ENCODE measurements around the gene ABCC6. TPM values are rescaled to one million over a fixed set of nuclear protein-coding genes. Genes with fewer than 3 reads are reported as not detected.
"Not testable (repeated sequence)": the region's sequence is repeated elsewhere in the genome, so short reads cannot be mapped to it uniquely, and the experiment has no call there.

Gene ABCC6
- not detected for total RNA-seq

DNA sequence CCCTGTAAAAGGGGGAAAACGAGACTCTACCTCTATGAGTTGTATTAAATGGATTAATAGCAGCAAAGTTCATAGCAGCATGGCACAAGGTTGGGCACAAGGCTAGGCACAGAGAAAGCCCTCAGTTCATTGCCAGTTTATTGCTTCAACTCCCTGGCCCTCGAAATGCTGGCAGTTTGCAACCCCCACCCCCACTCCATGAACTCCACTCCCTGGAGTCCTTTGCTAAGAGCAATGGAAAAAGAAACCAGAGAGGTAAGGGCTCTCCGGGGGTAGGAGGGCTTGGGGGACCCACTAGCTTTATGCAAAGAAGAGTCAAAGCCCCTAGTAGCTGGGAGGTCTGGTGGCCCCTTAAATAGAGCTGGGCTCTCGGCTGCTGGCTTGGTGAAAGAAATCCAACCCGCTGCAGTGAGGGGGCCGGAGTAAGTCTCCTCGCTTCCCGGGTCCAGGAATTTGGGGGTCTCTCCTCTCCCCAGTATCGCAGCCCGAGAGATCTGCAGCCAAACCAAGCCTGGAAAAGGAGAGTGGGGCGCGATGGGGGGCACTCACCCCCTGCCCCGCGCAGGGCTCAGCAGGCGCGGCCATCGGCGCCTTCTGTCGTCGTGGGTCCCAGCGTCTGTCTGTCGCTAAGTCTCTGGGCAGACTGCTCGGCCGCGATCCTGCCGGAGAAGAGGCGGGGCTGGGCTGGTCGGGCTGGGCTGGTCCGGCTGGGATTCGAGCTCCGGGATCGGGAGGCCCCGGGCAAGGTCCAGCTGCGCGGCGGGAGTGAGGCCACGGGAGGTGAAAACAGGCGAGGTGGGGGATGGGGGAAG lies at the start of gene ABCC6:
Gene ABCC6 (minus strand): TSS at position 645 of the 812 bp plus-strand sequence. CDS start 60 bp downstream, at position 585.
- not testable (repeated sequence) for DNase-seq (ENCODE audit: low spot score in 2 of 2); H3K27ac Mint-ChIP-seq; H3K9me3 Mint-ChIP-seq; H3K36me3 Mint-ChIP-seq
- peak; percentile 64 to 66 for ATAC-seq

DNA sequence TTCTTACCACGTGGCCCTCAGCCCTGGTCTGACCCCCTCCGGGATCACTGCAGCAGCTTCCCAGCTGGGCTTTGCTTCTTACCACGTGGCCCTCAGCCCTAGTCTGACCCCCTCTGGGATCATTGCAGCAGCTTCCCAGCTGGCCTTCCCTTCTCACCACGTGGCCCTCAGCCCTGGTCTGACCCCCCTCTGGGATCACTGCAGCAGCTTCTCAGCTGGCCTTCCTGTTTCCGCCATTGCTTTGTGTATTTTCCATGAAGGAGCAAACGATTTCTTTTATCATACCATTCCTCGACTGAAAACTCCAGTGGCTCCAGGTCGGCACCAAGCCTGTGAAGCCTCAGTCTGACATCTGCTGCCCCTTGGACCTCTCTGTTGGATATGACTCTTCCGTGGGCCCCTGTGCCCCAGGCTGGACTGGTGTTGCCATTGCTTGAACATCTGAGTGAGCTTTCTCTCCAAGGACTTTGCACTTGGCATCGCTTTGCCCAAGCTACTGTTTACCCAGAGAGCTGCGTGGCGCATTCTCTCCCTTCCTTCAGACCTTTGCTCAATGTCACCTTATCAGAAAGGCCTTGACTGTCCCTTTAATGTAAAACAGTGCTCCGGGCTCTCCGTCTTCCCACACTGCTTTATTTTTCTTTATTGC lies 49.4 kb upstream of the ABCC6 start:
- not testable (repeated sequence) for DNase-seq (ENCODE audit: low spot score in 2 of 2); H3K9me3 Mint-ChIP-seq; H3K27ac Mint-ChIP-seq; ATAC-seq; H3K36me3 Mint-ChIP-seq

- H3K9me3 Mint-ChIP-seq; ATAC-seq; DNase-seq (ENCODE audit: low spot score in 2 of 2); H3K27ac Mint-ChIP-seq; H3K36me3 Mint-ChIP-seq: not testable (repeated sequence)
Observed at GRCh38 chr16:16271658-16272057, 48.4 kb upstream of the ABCC6 start.

DNA sequence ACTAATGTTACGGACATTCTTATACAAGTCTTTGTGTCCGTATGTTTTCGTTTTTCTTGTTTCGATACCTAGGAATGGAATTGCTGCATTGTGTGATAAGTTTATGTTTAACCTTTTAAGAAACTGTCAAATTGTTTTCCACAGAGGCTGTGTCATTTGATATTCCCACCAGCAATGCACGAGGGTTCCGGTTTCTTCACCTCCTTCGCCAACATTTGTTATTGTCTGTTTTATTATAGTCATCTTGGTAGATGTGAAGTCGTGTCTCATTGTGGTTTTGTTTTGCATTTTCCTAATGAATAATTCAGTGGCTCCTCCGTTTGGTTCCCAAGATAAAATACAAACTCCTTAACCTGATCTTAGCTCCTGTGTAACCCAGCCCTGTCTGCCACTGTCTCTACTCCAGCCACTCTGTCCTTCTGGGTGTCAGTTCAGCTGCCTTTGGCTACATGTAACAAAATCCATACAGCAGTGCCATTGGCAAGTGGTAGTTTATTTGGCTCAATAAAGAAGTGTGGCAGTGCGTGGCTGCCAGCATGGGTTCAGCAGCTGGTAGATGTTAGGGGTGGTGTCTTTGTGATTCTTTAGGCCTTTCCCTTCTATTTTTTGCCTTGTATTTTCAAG lies 45.0 kb upstream of the ABCC6 start:
- DNase-seq (ENCODE audit: low spot score in 2 of 2); H3K9me3 Mint-ChIP-seq; H3K27ac Mint-ChIP-seq; ATAC-seq; H3K36me3 Mint-ChIP-seq: not testable (repeated sequence)

DNA sequence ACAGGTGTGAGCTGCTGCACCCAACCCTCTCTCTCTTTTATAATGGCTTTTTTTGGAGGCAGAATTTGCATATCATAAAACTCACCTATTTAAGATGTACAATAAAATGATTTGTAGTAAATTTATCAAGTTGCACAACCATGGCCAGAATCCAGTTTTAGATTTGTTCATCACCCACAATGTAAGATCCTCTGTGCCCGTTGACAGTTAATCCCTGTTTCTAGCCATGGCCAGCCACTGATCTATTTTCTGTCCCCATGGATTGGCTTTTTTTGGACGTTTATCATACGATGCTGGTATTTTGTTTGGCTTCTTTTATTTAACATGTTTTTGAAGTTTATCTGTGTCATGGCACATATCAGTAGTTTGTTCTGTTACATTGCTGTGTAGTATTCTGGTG lies 44.4 kb upstream of the ABCC6 start:
- H3K9me3 Mint-ChIP-seq; H3K27ac Mint-ChIP-seq; ATAC-seq; H3K36me3 Mint-ChIP-seq; DNase-seq (ENCODE audit: low spot score in 2 of 2): not testable (repeated sequence)

DNA sequence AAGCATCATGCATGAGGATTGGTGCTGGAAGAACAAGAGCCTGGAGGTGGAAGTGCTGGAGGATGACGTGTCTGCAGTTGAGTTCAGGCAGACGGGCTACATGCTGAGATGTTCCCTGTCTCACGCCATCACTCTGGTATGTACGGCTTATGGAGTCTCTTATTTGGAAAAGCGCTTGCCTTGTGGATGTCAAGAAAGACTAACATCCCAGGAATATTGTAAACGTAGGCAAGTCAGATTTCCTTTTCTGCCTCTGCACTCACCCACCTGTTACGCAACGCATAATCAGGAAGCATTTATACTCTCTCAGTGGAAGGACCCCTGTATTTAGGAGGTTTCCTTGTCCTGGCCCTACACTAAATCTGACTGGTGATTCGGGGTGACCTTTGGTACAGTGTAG lies 41.8 kb upstream of the ABCC6 start:
- not testable (repeated sequence) for H3K27ac Mint-ChIP-seq; H3K9me3 Mint-ChIP-seq; DNase-seq (ENCODE audit: low spot score in 2 of 2); ATAC-seq; H3K36me3 Mint-ChIP-seq

DNA sequence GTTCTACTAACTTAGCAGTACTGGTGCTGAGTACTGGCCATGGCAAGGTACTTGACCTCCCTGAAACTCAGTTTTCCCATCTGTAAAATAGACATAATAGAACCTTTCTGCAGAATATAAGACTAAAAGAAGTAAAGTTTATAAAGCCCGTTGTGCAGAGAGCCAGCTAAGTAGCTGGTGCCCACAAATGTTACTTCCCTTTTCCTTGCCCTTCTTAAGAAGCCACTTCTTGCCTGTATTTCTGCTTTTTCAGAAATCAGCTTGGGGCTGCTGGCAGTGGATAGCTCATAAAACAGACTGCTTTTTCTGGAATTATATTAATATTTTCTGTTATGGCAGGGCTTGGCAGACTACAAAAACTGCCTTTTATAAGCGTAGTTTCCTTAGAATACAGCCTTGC lies 40.7 kb upstream of the ABCC6 start:
- not testable (repeated sequence) for H3K27ac Mint-ChIP-seq; DNase-seq (ENCODE audit: low spot score in 2 of 2); H3K9me3 Mint-ChIP-seq; ATAC-seq; H3K36me3 Mint-ChIP-seq

DNA sequence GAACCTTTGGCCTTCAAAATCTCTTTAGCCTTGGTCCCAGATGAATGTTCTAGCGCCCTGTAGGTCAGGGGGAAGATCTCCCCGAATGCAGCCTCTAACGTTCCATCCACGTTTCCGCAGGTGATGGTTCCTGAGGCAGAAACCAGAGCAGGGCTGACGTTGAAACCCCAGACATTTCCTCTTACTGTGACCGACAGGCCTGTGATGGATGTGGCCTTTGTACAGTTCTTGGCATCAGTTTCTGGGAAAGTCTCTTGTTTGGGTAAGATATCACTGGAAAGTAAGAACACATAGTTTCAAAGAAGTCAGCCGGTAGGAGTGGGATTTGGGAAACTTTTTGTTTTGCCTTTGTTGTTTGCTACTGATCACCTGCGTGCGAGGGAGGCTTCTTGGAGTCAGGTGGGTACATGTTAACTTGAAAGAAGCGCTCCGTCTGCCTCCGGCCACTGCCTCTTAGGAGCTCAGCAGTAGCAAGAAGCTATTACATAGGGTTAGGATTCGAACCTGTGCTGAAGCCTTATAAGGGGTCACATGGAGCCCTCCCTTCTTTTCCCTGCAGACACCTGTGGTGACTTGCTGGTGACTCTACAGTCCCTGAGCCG lies 39.8 kb upstream of the ABCC6 start:
- not testable (repeated sequence) for H3K27ac Mint-ChIP-seq; H3K9me3 Mint-ChIP-seq; H3K36me3 Mint-ChIP-seq; DNase-seq (ENCODE audit: low spot score in 2 of 2); ATAC-seq

DNA sequence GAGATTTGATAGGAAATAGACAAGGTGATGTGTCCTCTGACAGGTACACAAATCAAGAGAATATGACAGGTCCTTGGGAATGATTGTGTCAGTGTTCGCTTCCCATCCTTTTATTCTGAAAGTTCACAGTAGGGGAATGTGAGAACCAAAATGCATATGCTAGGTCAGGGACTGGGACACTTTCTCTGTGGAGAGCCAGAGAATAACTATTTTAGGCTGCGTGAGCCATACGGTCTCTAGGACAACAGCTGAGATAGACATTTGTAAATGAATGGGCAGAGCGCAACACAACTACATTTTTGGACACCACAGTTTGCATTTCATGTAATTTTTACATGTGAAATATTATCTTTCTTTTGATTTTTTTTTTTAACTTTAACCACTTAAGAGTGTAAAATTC lies 36.7 kb upstream of the ABCC6 start:
- not testable (repeated sequence) for DNase-seq (ENCODE audit: low spot score in 2 of 2); H3K36me3 Mint-ChIP-seq; ATAC-seq

GRCh38 chr16:16258822-16259221 lies 35.5 kb upstream of the ABCC6 start:
- H3K36me3 Mint-ChIP-seq; ATAC-seq; H3K9me3 Mint-ChIP-seq; H3K27ac Mint-ChIP-seq; DNase-seq (ENCODE audit: low spot score in 2 of 2): not testable (repeated sequence)

More for the DNA sequence above, 36.7 kb upstream of the ABCC6 start:
- H3K27ac Mint-ChIP-seq, H3K9me3 Mint-ChIP-seq: not testable (repeated sequence)

DNA sequence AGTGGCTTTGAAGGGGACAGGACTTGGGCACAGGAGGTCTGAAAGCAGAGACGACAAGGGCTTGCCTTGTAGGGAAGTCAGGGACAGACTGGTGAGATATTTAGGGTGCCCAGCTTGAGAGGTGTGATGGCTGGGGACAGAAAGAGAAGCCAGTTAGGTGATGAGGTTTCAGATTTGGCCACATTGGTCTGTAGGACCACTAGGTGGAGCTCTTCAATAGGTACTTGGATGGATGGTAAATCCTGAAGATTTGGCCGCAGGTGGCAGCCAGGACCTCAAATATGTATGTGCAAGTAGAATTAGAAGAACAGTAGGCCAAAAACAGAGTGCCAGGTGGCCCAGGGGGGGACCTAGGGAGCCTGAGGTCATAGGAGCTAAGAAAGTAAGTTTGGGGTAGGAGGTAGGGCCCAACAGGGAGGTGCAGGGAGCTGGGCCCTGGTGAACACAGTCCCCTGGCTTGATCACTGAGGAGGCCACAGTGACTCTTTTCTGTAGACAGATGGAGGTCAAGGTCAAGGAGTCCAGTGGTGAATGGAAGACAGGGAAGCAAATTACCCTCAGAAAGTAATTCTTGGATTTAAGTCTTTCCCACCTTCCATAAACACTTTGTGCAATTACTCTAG lies 34.1 kb upstream of the ABCC6 start:
- not testable (repeated sequence) for H3K27ac Mint-ChIP-seq; ATAC-seq; H3K36me3 Mint-ChIP-seq; DNase-seq (ENCODE audit: low spot score in 2 of 2); H3K9me3 Mint-ChIP-seq

DNA sequence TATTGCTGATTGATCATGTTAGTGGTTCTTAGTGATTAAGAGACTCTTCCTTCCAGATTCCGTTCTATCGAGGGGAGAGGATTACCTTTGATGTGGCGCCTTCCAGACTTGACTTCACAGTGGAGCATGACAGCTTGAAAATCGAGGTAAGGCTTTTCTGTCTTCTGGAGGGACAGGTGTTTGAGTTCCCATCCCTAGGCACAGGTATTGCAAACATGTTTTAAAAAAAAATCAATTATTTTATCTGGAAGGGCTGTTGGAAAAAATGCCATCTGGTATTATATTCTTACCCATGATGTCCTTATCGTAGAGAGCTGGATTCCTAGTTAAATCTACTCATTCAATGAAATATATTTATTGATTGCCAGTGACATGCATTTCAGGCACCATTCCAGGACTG lies 29.1 kb upstream of the ABCC6 start:
- not testable (repeated sequence) for H3K27ac Mint-ChIP-seq; DNase-seq (ENCODE audit: low spot score in 2 of 2); H3K9me3 Mint-ChIP-seq; H3K36me3 Mint-ChIP-seq; ATAC-seq

- not testable (repeated sequence) for H3K9me3 Mint-ChIP-seq; H3K36me3 Mint-ChIP-seq; ATAC-seq; H3K27ac Mint-ChIP-seq; DNase-seq (ENCODE audit: low spot score in 2 of 2)
Observed at GRCh38 chr16:16249621-16250330, 26.5 kb upstream of the ABCC6 start.

GRCh38 chr16:16247439-16247838 lies 24.1 kb upstream of the ABCC6 start:
- DNase-seq (ENCODE audit: low spot score in 2 of 2); H3K36me3 Mint-ChIP-seq; ATAC-seq; H3K27ac Mint-ChIP-seq; H3K9me3 Mint-ChIP-seq: not testable (repeated sequence)

GRCh38 chr16:16246578-16247262 lies 23.4 kb upstream of the ABCC6 start:
- not testable (repeated sequence) for DNase-seq (ENCODE audit: low spot score in 2 of 2); H3K36me3 Mint-ChIP-seq; H3K27ac Mint-ChIP-seq; H3K9me3 Mint-ChIP-seq; ATAC-seq

Data from activated naive CD4-positive, alpha-beta T cell treated with anti-CD3 and anti-CD28 coated beads, Interleukin-2, amount 50 U/mL, for 72 hours (primary cell).